Endometrium (tissue), 2 donors: ENCODE measurements around the gene PPP1R15A.
"Not testable (repeated sequence)": the region's sequence is repeated elsewhere in the genome, so short reads cannot be mapped to it uniquely, and the experiment has no call there.

ENCODE experiments used
- FAIRE-seq: peaks from 2 replicates; lab custom pipeline; 2012; peaks lifted over from hg19 to GRCh38; lab: Jason Lieb, UNC
- donor health status: control.
- donor health status: control.

The PPP1R15A gene

DNA sequence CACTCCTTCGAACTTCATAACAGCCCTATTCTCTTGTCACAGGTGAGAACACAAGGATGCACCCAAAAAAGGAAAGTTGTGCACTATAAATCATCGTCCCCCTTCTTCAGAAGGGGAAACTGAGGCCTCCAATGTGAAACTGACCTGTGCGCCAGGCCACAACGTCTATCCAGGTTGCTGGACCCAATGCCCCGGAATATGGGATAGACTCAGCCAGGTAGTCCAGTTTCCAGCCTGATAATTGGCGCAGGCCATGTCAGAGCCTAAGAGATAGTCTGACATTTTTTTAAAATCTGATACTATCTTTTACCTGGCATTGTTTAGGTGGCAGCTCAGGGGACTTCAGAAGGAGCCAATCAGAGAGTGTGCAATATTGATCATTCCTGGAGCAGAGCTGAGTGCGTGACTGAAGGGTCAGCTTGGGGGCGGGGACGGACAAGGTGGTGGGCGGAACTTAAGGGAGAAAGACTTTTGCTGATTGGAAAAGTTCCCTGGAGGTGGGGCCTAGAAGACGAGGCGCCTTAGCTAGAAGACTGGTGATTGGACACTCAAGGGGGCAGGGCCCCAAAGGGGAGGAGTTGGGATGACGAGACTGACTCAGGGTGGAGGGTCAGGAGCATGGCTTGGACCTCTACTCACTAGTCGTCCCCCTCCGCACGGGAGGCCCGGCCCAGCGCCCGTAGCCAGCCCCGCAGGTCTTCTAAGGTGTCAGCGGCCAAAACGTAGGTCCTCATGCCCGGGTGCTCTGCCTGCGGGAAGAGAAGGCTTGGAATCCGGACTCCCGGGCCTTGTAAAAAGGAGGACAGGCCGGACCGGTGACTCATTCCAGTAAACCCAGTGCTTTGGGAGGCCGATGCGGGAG is 12.3 kb upstream of the PPP1R15A start:
- FAIRE-seq, result no peak

DNA sequence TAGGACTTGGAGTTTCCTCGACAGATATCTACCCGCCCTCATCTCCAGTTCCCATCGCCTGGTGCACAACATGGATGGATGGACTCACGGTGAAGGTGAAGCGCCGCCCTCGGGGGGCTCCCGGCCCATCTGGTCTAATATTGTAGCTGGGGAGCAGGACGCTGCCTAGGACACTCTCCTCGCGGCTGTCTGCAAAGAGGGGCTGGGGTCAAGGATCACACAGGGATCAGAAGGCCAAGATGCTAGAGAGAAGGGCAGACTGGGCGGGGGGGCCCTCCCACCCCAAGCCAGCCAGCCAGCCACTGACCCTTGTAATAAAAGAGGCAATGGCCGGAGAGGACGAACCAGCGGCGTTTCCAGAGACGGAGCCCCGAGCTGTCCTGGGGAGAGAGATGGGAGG is 10.9 kb upstream of the PPP1R15A start:
- FAIRE-seq, result no peak

DNA sequence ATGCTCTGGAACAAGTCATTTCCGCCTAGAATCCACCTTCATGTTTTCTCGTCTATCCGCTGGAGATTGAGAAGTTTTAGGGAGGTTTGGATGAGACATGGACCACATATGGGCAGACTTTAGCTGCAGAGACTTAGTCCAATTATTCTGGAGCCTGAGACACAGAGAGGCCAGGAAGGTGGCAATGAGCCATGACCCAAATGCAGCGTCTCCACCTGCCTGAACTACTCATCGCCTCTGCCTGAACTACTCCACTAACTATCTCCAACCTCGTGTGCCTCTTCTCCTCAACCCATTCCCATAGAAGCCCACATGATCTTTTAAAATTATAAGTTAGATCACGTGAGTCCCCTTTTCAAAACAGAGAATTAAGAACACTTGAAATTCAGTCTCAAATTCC is 9.4 kb upstream of the PPP1R15A start:
- FAIRE-seq, result no peak

GRCh38 chr19:48866692-48867091 is 5.5 kb upstream of the PPP1R15A start:
- FAIRE-seq, result no peak

DNA sequence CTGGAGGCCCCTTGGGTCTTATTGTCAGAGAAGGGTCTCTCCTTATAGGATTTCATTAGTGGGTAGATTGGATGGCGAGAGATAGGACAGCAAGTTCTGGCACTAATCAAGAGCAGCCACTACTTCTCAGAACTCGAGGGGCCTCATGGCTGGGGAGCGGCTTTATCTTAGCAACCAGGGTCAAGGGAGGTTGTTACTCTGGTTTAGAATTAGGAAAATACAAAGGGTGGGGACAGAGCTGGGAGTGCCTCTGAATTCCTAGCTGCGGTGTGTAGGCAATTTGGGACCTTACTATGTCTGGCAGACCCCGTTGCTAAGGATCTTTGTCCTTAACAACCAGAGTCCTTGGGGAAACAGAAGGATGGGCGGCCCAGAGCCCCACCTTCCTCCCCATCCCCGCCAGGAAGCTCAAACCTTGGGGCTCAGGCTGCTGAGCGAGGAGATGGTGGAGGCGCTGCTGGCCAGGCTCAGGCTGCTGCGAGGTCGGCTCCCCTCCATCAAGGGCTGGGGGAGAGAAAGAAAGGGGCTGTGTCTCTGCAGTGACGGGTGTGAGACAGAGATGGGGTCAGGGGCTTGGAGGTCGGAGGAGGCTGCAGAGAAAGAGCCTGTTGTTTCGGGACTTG is 5.0 kb upstream of the PPP1R15A start:
- FAIRE-seq, result no peak

DNA sequence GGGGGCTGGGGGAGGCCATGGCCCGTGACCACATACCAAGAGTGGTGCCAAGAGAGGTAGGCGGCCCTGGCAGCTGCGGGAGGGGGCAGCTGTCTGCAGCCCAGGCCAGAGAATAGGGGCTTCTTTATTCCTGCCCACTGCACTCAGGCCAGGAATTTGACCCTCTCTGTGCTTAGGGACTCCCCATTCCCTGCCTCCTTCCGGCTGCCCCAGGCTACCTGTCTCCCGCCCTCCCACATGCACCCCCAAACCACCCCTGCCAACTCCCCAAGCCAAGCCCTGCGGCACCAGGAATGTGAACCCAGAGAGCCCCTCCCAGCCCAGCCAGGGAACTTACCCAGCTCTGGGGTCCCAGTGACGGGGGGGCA is 4.5 kb upstream of the PPP1R15A start:
- no peak for FAIRE-seq

DNA sequence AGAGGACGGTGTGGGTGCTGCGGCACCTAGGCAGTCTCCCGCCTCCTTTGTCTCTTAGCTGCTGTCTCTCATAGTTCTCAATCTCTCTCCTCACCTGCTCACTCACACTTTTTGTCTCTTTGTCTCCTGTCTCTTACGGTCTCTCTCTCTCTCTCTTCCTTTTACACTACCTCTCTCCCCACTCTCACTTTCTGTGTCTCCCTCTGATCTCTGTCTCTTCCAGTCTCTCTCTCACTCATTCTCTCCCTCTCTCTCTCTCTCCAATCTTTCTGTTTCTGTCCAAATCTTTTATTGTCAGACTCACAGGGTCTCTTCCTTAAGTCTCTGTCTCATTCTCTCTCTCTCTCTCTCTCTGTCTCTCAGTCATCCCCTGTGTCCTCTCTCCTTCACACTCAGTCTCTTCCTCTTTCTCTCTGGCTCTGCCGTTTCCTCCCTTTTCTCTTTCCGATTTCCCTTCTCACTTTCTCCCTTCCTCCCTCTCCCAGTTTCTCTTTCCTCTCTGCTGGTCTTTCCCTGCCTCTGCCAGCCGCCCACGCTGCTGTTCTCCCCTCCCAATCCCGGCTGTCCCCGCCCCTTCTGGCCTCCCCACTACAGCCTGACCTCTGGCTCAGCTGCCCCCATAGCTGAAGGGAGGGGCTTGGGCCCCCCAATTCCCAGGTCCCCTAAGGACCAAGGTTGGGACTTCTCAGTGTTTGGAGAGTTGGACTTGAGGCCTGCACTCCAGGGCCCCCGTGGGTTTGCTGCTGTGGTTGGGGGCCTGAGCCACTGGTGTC is 3.9 kb upstream of the PPP1R15A start, which contains the start of gene PLEKHA4:
Gene PLEKHA4, minus strand, starts transcription at position 504 of the 773 bp plus-strand sequence. CDS start 997 bp downstream, outside the sequence.
- no peak for FAIRE-seq

DNA sequence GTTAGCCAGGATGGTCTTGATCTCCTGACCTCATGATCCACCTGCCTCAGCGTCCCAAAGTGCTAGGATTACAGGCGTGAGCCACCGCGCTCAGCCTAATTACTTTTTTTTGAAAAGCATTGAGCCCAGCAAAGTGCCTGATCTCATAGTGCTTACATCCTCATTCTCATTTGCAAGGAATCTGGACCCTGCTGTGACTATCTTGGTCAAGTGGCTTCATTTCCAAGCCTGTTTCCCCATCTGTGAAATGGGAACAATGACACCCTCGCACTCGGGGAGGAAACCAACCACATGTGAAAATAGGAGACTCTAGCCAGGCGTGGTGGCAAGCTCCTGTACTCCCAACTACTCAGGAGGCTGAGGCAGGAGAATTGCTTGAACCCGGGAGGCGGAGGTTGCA is 2.2 kb upstream of the PPP1R15A start:
- FAIRE-seq, result no peak

GRCh38 chr19:48871471-48872181 is 595 bp upstream of the PPP1R15A start:
- FAIRE-seq, result not testable (repeated sequence)

DNA sequence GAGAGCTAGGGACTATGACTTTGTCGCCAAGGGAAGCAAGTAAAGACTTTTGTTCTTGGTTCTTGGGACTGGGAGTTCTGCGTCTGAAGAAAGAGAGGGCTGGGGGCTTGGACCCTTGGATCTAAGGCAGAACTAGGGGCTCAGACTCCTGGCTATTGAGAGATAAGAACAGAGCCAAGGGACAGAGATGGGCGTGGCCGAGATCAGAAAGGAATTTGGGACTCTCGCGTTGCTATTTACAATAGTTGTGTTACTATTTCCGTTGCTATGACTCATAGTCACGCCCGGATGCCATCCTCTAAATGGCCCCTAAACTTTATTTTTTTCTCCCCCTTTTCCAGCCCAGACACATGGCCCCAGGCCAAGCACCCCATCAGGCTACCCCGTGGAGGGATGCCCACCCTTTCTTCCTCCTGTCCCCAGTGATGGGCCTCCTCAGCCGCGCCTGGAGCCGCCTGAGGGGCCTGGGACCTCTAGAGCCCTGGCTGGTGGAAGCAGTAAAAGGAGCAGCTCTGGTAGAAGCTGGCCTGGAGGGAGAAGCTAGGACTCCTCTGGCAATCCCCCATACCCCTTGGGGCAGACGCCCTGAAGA is 759 bp downstream of the PPP1R15A start:
- FAIRE-seq, result no peak

DNA sequence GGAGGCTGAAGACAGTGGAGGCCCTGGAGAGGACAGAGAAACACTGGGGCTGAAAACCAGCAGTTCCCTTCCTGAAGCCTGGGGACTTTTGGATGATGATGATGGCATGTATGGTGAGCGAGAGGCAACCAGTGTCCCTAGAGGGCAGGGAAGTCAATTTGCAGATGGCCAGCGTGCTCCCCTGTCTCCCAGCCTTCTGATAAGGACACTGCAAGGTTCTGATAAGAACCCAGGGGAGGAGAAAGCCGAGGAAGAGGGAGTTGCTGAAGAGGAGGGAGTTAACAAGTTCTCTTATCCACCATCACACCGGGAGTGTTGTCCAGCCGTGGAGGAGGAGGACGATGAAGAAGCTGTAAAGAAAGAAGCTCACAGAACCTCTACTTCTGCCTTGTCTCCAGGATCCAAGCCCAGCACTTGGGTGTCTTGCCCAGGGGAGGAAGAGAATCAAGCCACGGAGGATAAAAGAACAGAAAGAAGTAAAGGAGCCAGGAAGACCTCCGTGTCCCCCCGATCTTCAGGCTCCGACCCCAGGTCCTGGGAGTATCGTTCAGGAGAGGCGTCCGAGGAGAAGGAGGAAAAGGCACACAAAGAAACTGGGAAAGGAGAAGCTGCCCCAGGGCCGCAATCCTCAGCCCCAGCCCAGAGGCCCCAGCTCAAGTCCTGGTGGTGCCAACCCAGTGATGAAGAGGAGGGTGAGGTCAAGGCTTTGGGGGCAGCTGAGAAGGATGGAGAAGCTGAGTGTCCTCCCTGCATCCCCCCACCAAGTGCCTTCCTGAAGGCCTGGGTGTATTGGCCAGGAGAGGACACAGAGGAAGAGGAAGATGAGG is 1.5 kb downstream of the PPP1R15A start:
- no peak for FAIRE-seq

DNA sequence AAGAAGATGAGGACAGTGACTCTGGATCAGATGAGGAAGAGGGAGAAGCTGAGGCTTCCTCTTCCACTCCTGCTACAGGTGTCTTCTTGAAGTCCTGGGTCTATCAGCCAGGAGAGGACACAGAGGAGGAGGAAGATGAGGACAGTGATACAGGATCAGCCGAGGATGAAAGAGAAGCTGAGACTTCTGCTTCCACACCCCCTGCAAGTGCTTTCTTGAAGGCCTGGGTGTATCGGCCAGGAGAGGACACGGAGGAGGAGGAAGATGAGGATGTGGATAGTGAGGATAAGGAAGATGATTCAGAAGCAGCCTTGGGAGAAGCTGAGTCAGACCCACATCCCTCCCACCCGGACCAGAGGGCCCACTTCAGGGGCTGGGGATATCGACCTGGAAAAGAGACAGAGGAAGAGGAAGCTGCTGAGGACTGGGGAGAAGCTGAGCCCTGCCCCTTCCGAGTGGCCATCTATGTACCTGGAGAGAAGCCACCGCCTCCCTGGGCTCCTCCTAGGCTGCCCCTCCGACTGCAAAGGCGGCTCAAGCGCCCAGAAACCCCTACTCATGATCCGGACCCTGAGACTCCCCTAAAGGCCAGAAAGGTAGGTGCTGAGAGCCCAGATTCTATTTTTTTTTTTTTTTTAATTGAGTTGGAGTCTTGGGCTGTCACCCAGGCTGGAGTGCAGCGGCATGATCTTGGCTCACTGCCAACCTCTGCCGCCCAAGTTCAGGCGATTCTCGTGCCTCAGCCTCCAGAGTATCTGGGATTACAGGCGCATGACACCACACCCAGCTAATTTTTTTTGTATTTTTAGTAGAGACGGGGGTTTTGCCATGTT is 2.3 kb downstream of the PPP1R15A start:
- FAIRE-seq, result no peak

DNA sequence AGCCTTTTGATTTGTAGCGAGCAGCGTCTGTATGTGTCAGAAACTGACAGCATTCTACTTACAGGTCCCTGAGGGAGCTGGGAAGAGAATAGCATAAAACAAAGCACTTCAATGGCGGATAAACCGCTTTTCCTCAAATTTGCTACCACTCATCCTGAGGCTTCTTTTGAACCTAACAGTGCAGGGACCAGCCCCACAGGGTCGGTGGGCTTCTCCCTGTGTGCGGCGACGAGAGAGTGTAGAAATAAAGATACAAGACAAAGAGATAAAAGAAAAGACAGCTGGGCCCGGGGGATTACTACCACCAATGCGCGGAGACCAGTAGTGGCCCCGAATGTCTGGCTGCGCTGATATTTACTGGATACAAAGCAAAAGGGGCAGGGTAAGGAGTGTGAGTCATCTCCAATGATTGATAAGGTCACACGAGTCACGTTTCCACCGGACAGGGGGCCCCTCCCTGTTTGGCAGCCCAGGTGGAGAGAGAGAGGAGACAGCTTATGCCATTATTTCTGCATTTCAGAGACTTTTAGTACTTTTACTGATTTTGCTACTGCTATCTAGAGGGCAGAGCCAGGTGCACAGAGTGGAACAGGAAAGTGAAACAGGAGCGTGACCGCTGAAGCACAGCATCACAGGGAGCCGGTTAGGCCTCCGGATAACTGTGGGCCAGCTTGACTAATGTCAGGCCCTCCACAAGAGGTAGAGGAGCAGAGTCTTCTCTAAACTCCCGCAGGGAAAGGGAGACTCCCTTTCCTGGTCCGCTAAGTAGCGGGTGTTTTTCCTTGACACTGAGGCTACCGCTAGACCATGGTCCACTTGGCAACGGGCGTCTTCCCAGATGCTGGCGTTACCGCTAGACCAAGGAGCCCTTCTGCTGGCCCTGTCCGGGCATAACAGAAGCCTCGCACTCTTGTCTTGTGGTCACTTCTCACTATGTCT is 4.1 kb downstream of the PPP1R15A start:
- FAIRE-seq, result not testable (repeated sequence)

DNA sequence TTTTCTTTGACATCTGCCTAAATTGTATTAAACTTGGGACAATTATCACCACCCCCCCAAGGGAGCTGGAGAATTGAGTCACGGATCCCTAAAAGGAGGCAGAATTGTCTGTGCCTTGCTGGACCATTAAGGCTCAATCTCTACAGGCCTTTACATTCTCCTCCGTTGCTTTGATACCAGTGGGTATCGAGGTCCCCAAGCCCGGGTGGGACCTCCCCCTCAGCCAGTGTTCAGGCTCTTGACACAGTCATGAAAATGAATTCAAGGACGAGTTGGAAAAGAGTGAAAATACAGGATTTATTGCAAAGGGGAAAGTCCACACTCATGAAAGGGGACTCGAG is 5.6 kb downstream of the PPP1R15A start:
- FAIRE-seq, result no peak

- FAIRE-seq, result no peak
These were observed 6.2 kb downstream of the PPP1R15A start for GRCh38 chr19:48878196-48879024.

- no peak for FAIRE-seq
These were observed 6.9 kb downstream of the PPP1R15A start for GRCh38 chr19:48879025-48879637.

GRCh38 chr19:48879696-48880095 is 7.5 kb downstream of the PPP1R15A start:
- FAIRE-seq, result not testable (repeated sequence)
